Rectal smooth muscle tissue (tissue), 1 donor: ENCODE results near the gene SLC35F6.
"Not testable (repeated sequence)": the region's sequence is repeated elsewhere in the genome, so short reads cannot be mapped to it uniquely, and the experiment has no call there.

Source experiments
- H3K27ac ChIP-seq: one replicate; pipeline ENCODE4 v1.7.0; 2013; ENCODE audit warnings: low read depth, low read length, inconsistent platforms
- H3K27me3 ChIP-seq: one replicate; pipeline ENCODE4 v1.7.0; 2013; ENCODE audit warnings: low read length; ENCODE audit not compliant: control insufficient read depth, insufficient read depth
- H3K36me3 ChIP-seq: one replicate; pipeline ENCODE4 v1.7.0; 2013; ENCODE audit warnings: low read length; ENCODE audit not compliant: control insufficient read depth, insufficient read depth
- H3K4me1 ChIP-seq: one replicate; pipeline ENCODE4 v1.7.0; 2013; ENCODE audit warnings: low read length; ENCODE audit not compliant: control insufficient read depth, insufficient read depth
- H3K4me3 ChIP-seq: one replicate; pipeline ENCODE4 v1.7.0; 2013; ENCODE audit warnings: low read length
- H3K9ac ChIP-seq: one replicate; pipeline ENCODE4 v1.7.0; 2013; ENCODE audit warnings: low read length

The SLC35F6 gene

GRCh38 chr2:26809876-26810577 is 45.9 kb downstream of the SLC35F6 start:
- Histone ChIP-seq H3K4me3 (no peak overlapping the region), H3K36me3 (no peaks in the 10 kb centered on the region), H3K27ac (no peak overlapping the region), H3K27me3 (no peaks in the 10 kb centered on the region), H3K9ac (no peak overlapping the region), H3K4me1 (no peaks in the 10 kb centered on the region)

- Histone ChIP-seq H3K4me1 (no peaks in the 10 kb centered on the region), H3K27me3 (no peaks in the 10 kb centered on the region), H3K4me3 (no peak overlapping the region), H3K27ac (no peak overlapping the region), H3K36me3 (no peaks in the 10 kb centered on the region), H3K9ac (no peak overlapping the region)
Measured at GRCh38 chr2:26811261-26811660, 47.2 kb downstream of the SLC35F6 start.

- Histone ChIP-seq H3K27ac (no peak overlapping the region), H3K27me3 (peaks cover 3% of the 10 kb centered on the region), H3K4me1 (no peaks in the 10 kb centered on the region), H3K36me3 (no peaks in the 10 kb centered on the region), H3K9ac (no peak overlapping the region), H3K4me3 (no peak overlapping the region)
Measured at GRCh38 chr2:26811791-26812694, 48.0 kb downstream of the SLC35F6 start.

- Histone ChIP-seq H3K27ac (no peak overlapping the region), H3K4me3 (no peak overlapping the region), H3K27me3 (peaks cover 4% of the 10 kb centered on the region), H3K4me1 (no peaks in the 10 kb centered on the region), H3K36me3 (no peaks in the 10 kb centered on the region), H3K9ac (no peak overlapping the region)
Measured at GRCh38 chr2:26812731-26813130, 48.6 kb downstream of the SLC35F6 start.

GRCh38 chr2:26814072-26814765 is 50.1 kb downstream of the SLC35F6 start:
- H3K4me1 ChIP-seq, H3K9ac ChIP-seq, H3K4me3 ChIP-seq, H3K27me3 ChIP-seq, H3K36me3 ChIP-seq, H3K27ac ChIP-seq: not testable (repeated sequence)

GRCh38 chr2:26816893-26817292 is 52.8 kb downstream of the SLC35F6 start:
- Histone ChIP-seq H3K27ac (no peak overlapping the region), H3K9ac (no peak overlapping the region), H3K36me3 (no peaks in the 10 kb centered on the region), H3K4me3 (no peak overlapping the region), H3K27me3 (peaks cover 4% of the 10 kb centered on the region), H3K4me1 (no peaks in the 10 kb centered on the region)

GRCh38 chr2:26818255-26818654 is 54.2 kb downstream of the SLC35F6 start:
- no peaks in the 10 kb centered on the region for H3K4me1 ChIP-seq
- no peaks in the 10 kb centered on the region for H3K36me3 ChIP-seq
- no peak overlapping the region for H3K9ac ChIP-seq
- peaks cover 4% of the 10 kb centered on the region for H3K27me3 ChIP-seq
- H3K27ac ChIP-seq: no peak overlapping the region
- H3K4me3 ChIP-seq: no peak overlapping the region

- Histone ChIP-seq H3K9ac (no peak overlapping the region), H3K36me3 (no peaks in the 10 kb centered on the region), H3K4me3 (no peak overlapping the region), H3K27ac (no peak overlapping the region), H3K4me1 (no peaks in the 10 kb centered on the region), H3K27me3 (peaks cover 4% of the 10 kb centered on the region)
Measured at GRCh38 chr2:26818972-26819371, 54.9 kb downstream of the SLC35F6 start.

- no peak overlapping the region for H3K9ac ChIP-seq
- H3K27ac ChIP-seq: no peak overlapping the region
- peaks cover 4% of the 10 kb centered on the region for H3K27me3 ChIP-seq
- no peak overlapping the region for H3K4me3 ChIP-seq
- no peaks in the 10 kb centered on the region for H3K36me3 ChIP-seq
- H3K4me1 ChIP-seq: no peaks in the 10 kb centered on the region
Measured at GRCh38 chr2:26820932-26821331, 56.8 kb downstream of the SLC35F6 start.

- no peaks in the 10 kb centered on the region for H3K27me3 ChIP-seq
- no peak overlapping the region for H3K9ac ChIP-seq
- no peak overlapping the region for H3K27ac ChIP-seq
- no peaks in the 10 kb centered on the region for H3K4me1 ChIP-seq
- H3K36me3 ChIP-seq: no peaks in the 10 kb centered on the region
- no peak overlapping the region for H3K4me3 ChIP-seq
Measured at GRCh38 chr2:26822877-26823276, 58.8 kb downstream of the SLC35F6 start.
